Measurements from ENCODE around the gene SLC6A8.

DNA sequence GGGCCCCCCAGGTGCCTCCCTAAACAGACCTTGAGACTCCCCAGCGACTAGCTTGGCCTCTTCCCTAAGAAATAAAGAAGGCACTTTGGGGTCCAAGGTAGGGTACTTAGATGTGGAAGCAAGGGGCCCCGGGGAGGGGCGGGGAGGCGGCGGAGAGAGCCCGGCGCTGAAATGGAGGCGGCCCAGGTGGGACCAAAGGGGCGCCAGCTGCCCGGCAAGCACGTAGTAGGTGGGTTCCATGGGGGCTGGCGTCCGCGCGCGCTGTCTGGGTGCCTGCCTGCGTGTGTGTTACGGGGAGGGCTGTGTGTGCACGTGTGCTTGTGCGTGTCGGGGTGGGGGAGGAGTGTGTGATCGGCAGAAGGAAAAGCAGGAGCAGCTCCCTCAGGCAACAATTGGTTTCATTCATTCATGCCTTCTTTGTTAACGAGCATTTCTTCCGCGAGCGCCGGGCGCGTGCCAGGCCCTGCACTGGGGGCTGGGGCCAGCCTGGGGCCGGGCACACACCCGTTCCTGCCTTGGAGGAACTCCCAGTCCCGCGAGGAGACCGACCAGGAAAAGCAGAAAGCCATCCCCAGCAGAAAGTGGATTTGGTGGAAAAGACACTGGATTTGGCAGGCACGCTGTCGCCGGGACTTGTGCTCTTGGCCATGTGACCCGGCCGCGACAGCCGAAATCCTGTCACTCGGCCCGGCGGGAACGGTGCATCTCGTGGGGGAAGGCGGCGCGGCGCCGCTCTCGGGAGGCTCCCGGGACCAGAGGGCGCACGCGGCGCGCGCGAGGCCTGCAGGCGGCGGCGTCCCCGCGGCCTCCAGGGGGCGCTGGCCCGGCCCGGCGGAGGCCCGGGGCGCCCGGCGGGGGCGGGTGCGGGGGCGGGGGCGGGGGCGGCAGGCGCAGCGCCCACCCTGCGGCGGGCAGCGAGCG, 44.0 kb upstream of the SLC6A8 start:
- TF ChIP-seq, protein P1, sequence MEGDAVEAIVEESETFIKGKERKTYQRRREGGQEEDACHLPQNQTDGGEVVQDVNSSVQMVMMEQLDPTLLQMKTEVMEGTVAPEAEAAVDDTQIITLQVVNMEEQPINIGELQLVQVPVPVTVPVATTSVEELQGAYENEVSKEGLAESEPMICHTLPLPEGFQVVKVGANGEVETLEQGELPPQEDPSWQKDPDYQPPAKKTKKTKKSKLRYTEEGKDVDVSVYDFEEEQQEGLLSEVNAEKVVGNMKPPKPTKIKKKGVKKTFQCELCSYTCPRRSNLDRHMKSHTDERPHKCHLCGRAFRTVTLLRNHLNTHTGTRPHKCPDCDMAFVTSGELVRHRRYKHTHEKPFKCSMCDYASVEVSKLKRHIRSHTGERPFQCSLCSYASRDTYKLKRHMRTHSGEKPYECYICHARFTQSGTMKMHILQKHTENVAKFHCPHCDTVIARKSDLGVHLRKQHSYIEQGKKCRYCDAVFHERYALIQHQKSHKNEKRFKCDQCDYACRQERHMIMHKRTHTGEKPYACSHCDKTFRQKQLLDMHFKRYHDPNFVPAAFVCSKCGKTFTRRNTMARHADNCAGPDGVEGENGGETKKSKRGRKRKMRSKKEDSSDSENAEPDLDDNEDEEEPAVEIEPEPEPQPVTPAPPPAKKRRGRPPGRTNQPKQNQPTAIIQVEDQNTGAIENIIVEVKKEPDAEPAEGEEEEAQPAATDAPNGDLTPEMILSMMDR (IDR thresholded peaks at IDR 0.05; ENCODE audit: extremely low read depth in 1 of 2, insufficient read depth in 1 of 2, low read depth in 1 of 2, low read length in 2 of 2): peak in 1 of 2 donors; percentile 9
- no peak for TF ChIP-seq FOS (IDR thresholded peaks at IDR 0.05; ENCODE audit: borderline replicate concordance, insufficient read depth, low read length)
- TF ChIP-seq POLR2A (IDR thresholded peaks at IDR 0.05; ENCODE audit: low read depth, low read length): no peak
- no peak for TF ChIP-seq JUN (IDR thresholded peaks at IDR 0.05; ENCODE audit: borderline replicate concordance, insufficient read depth, insufficient read length, low read depth)
- TF ChIP-seq POLR2AphosphoS5 (IDR thresholded peaks at IDR 0.05; ENCODE audit: insufficient read depth, low read depth, low read length): no peak
- TF ChIP-seq EZH2 (IDR thresholded peaks at IDR 0.05; ENCODE audit: borderline replicate concordance, low read depth, low read length, severe bottlenecking): peak; percentile 33
